GM12891 (cell line): ENCODE results near the gene PRICKLE4.
"Not testable (repeated sequence)": the region's sequence is repeated elsewhere in the genome, so short reads cannot be mapped to it uniquely, and the experiment has no call there.

ENCODE experiments used
- DNase-seq: peaks from one replicate; pipeline ENCODE4 v3.0.0; 2011; ENCODE audit warnings: low spot score; ENCODE audit not compliant: insufficient read length
- FAIRE-seq: peaks from 2 replicates; lab custom pipeline; 2011; peaks lifted over from hg19 to GRCh38; lab: Jason Lieb, UNC
- PAX5 ChIP-seq: IDR thresholded peaks from 2 replicates; pipeline ENCODE4 v1.6.1; 2011; ENCODE audit warnings: low read length, moderate library complexity, mild to moderate bottlenecking; ENCODE audit not compliant: insufficient read depth, severe bottlenecking
- POLR2A ChIP-seq: IDR thresholded peaks from 2 replicates; pipeline ENCODE4 v1.6.1; 2011; ENCODE audit warnings: low read depth, low read length, control low read depth
- POLR2AphosphoS5 ChIP-seq: IDR thresholded peaks from 2 replicates; pipeline ENCODE4 v1.6.1; 2011; ENCODE audit warnings: low read depth, low read length, control low read depth
- POU2F2 ChIP-seq: IDR thresholded peaks from 2 replicates; pipeline ENCODE4 v1.6.1; 2011; ENCODE audit warnings: low read depth, mild to moderate bottlenecking, control low read depth, low read length, moderate library complexity
- SPI1 ChIP-seq: IDR thresholded peaks from 2 replicates; pipeline ENCODE4 v1.6.1; 2011; ENCODE audit warnings: low read depth, low read length, control low read depth
- TAF1 ChIP-seq: IDR thresholded peaks from 2 replicates; pipeline ENCODE4 v1.6.1; 2011; ENCODE audit warnings: low read depth, low read length, control low read depth

Gene PRICKLE4

DNA sequence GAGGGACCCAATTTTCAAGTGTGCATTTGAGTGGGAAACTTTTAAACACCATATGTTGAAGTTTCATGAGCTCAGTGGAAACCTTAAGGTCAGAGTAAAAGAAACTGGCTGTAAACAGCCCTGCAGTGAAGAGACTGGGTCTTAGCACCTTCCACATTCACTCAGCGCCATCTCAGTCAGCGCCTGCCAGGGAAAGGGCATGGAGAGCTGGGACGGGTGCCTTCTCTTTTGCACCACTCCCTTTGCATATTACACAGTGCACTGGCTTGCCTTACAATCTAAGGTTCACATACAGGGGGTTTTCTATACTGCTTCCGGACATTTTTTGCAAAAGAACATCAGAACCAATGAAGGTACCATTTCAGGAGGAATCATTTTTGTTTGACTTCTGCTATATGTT is 11.4 kb downstream of the PRICKLE4 start:
- TF ChIP-seq POLR2AphosphoS5 (peak; percentile 26; the same call in 1 of the 2 replicates), TAF1 (no peak), POU2F2 (no peak), PAX5 (no peak), POLR2A (peak; percentile 35; the same call in 1 of the 2 replicates)
- DNase-seq (no peak), FAIRE-seq (no peak)

DNA sequence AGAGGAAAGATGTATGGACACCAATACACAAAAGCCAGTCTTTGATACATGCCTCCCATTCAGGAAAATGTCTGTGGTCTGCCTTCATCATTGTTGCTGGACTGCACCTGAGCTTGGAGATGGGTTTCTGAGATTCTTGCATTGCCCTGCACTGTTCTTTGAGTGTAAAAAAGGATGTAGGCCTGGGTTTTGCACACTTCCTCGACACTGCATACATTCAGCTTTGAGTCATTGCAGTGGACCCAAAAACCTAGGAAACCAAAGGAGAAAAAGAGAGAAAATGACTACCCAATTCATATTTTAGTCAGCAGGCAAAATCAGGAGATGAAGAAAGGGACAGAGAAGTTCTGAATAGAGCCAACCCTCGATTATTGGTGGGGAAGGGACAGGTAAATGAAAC is 15.9 kb downstream of the PRICKLE4 start:
- TF ChIP-seq SPI1 = no peak
- TF ChIP-seq PAX5 = no peak
- no peak for TF ChIP-seq POU2F2
- TF ChIP-seq POLR2AphosphoS5 = no peak
- no peak for TF ChIP-seq TAF1
- no peak for TF ChIP-seq POLR2A
- no peak for FAIRE-seq
- DNase-seq = no peak

DNA sequence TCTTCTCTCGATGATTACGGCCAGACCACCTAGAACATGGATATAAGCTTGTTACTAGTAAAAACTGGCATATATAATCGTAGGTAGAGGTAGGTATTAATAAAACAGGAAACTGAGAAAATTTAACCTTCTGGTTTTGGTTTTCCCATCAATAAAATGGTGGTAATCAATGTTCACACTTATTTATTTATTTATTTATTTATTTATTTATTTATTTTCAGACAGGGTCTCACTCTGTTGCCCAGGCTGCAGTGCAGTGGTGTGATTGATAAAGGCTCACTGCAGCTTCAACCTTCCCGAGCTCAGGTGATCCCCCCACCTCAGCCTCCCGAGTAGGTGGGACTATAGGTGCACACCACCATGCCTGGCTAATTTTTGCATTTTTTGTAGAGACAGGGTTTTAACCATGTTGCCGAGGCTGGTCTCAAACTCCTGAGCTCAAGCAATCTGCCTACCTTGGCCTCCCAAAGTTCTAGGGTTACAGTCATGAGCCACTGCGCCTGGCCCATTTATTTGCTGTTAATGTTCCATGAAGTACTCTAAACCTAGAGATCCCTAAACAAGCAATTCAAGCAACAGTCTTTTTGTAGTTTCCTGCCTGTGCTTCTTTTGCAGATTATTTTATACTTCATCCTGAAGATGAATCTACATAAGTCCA is 18.4 kb downstream of the PRICKLE4 start:
- DNase-seq (no peak), FAIRE-seq (no peak)
- TF ChIP-seq POLR2AphosphoS5 = no peak
- no peak for TF ChIP-seq SPI1
- no peak for TF ChIP-seq POU2F2
- no peak for TF ChIP-seq PAX5
- TF ChIP-seq POLR2A = no peak
- TF ChIP-seq TAF1 = no peak

DNA sequence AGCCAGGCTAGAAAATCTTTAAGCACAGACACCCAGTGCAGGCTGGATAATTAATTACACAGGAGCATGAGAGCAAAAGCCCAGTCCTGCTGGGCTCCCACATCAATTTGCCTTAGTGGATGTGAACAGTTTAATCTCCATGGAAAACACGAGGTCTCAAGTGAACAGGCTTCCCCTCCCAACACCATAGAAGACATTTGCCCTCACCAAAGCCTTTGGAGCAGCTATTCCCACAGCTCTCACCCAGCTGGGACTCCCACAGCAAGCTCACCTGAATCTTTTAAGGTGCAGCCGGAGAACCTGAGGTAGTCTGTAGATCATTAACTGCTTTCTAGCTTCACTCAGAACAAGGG is 19.0 kb downstream of the PRICKLE4 start:
- FAIRE-seq (no peak), DNase-seq (no peak)
- no peak for TF ChIP-seq POLR2AphosphoS5
- TF ChIP-seq POLR2A = no peak
- no peak for TF ChIP-seq PAX5
- no peak for TF ChIP-seq POU2F2
- no peak for TF ChIP-seq TAF1
- TF ChIP-seq SPI1 = no peak

DNA sequence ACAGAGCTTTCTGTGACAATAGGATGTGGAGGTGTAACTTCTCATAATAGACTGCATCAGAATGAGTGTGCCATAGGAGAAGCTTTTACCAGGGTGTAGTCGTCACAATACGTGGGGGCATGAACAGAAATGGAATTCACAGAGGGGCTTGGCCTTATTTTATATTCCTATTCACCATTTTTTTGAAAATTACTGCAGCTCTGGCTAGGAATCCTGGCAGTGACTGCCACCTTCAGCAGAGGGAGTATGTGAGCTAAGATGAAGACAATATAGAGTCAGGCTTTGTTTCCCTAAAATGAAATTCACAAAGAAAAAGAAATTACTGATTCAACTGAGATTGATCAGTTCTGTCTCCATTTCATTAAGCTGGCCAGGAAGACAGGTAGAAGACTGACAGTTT is 20.8 kb downstream of the PRICKLE4 start:
- DNase-seq (no peak), FAIRE-seq (peak; percentile 40)
- TF ChIP-seq TAF1 (no peak), POLR2A (no peak), POLR2AphosphoS5 (no peak), POU2F2 (no peak), SPI1 (no peak), PAX5 (no peak)

DNA sequence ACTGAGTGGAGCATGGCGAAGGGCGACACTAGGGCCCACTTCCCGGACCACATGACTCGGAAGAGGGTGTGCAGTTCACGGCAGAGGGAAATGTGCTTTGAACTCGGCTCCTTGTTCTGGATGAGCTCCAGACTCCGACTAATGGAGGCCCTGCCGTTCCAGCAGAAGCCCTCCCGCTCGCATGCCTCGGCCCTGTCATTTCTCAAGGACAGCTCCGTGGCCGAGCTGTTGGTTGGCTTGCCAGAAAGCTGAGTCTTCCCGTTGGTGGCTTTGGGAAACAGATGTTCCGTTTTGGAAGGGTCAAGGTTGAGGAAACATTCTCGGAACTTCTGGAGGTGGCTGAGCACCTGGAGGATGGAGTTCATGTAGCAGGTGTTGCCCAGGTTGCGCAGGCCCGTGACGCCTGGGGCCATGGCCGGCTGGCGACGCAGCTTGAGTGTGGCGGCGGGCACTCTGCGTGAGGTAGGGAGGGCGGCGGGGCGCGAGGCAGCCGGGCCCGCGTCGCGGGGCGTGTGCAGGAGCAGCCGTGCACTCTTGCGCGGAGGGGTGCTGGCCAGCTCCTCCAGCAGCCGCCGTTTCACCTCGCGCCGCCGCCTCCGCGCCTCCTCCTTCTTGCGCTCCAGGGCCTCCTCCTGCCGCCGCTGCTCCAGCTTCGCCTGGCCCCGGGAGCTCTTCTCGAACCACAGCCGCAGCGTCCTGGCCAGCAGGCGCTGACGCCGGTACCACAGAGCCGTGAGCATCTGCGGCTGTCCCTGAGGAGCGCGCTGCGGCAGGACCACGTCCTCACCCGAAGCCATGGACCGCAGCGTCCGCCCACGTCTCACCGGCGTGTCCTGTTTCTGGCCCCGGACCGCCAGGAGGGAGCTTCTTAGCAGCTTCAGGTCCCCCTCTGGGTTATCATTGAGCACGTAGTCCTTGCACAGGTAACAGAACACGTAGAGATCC is 25.5 kb downstream of the PRICKLE4 start:
- no peak for DNase-seq
- no peak for TF ChIP-seq POU2F2
- no peak for TF ChIP-seq TAF1
- no peak for TF ChIP-seq SPI1
- no peak for TF ChIP-seq POLR2A
- no peak for TF ChIP-seq POLR2AphosphoS5
- no peak for TF ChIP-seq PAX5
- no peak for FAIRE-seq

DNA sequence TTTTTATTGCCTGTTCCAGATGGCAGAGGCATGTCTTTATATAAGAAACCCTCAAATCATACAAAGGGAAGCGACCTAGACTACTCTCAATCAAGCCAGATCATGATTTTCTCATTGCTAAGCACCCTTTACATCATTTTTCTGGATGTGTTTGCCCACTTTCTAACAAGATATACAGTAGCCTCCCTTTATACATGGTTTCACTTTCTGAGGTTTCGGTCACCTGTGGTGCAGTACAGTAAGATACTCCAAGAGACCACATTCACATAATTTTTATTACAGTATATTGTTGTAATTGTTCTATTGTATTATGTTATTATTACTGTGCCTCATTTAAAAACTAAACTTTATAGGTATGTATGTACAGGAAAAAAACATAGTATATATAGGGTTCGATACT is 30.5 kb downstream of the PRICKLE4 start:
- no peak for DNase-seq
- TF ChIP-seq TAF1 (no peak), POLR2AphosphoS5 (no peak)
- no peak for FAIRE-seq

DNA sequence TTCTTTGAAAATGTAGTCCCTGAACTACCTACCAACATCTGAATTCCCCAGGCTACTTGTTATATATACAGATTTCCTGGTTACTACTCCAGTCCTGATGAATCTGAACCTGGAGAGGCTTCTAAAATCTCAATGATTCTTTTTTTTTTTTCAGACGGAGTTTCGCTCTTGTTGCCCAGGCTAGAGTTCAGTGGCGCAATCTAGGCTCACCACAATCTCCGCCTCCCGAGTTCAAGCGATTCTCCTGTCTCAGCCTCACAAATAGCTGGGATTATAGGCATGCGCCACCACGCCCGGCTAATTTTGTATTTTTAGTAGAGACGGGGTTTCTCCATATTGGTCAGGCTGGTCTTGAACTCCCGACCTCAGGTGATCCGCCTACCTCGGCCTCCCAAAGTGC is 31.4 kb downstream of the PRICKLE4 start:
- FAIRE-seq, DNase-seq: not testable (repeated sequence)

DNA sequence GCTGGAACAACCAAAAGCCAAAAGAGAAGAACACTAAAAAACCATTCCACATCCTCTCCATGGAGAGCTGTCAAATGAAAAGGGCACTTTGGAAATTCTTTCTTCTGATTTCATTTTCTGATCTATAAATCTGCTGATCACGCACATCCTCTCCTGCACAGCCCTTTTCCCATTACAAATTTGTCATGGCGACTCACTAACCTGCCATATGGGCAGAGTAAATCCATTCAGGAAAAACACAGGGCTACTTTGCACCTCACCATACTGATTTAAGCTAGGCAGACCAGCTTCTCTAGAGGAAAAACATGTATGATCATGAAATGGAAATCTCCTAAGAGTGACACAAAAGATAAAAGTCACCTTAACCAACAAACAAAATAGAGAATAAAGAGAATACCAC is 32.9 kb downstream of the PRICKLE4 start:
- DNase-seq = no peak
- FAIRE-seq = no peak
- TF ChIP-seq POLR2A = no peak
- TF ChIP-seq TAF1 = no peak
- no peak for TF ChIP-seq POU2F2
- TF ChIP-seq SPI1 = no peak
- no peak for TF ChIP-seq POLR2AphosphoS5
- no peak for TF ChIP-seq PAX5

DNA sequence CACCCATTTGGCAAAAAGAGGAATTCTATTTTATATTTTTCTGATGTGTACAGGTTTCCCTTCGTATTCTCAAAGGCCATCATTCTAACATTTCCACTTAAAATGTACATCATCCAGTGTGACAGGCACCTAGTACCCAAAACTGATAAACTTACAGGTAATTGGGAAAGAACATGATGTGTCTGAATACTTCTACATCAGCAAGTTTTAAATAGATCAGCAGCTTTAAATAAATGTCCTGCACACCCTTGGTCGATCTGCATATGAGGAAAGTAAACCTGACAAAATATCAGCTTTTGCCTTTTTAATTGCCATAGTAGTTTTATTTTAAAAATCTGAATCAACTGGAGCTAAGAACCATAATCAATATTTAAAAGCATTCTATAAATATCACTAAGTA is 33.4 kb downstream of the PRICKLE4 start:
- DNase-seq = no peak
- no peak for FAIRE-seq
- no peak for TF ChIP-seq TAF1
- no peak for TF ChIP-seq POLR2A
- TF ChIP-seq PAX5 = no peak
- no peak for TF ChIP-seq SPI1
- no peak for TF ChIP-seq POU2F2
- no peak for TF ChIP-seq POLR2AphosphoS5
